ENCODE results near the gene RXFP2.
A peak's percentile ranks its signal among the peaks of the same experiment; 100 is the strongest.

The RXFP2 gene

DNA sequence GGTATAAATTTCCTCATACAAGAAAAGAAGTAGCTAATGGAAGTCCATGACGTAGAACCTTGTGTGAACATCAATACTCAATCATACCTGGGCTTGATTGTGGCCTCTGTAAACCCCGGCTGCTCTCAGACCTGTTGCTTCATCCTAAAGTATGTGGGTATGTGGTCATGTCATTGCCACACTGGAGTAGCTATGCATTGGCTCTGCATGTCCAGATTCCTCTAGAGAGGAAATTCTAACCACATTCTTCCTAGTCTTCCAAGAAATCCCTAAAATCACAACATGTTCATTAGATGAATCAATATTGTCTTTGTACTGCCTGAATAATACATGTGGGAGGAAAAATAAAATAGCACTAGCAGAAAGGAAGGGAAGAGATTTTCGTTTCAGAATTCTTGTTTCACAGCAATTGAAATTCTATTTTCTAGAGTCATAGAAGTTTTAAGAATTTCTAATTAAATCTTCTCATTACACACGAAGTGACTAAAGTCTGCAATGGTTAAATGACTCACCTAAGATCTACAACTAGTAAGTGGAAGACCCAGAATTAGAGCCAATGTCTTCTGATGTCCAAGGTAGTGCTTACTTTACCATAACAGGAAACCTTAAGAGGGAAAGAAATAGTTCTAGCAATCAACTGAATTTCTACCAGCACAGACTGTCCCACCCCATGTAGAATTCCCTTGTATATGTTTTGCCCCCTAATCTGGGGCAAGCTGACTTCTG, 28.0 kb downstream of the RXFP2 start:
- no peak for DNase-seq (ENCODE audit: low spot score)

DNA sequence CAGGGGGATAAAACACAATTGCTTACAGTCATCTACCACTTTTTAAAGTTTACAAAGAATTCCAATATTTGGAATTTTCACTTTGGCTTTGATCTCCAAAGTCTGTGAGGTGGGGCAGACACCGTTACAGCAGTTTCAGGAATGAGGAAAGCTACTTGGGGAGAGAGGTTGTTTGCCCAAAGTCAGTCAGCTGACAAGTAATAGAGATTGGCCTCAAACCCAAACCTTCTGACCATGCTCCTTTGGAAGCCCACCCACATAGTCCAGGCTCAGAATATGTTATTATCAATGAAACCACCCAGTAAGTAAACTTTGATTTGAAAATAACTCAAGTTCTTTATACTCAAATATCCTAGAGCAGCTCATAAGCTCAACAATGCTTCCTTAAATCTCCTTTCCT, 29.0 kb downstream of the RXFP2 start:
- DNase-seq (ENCODE audit: low spot score): no peak

DNA sequence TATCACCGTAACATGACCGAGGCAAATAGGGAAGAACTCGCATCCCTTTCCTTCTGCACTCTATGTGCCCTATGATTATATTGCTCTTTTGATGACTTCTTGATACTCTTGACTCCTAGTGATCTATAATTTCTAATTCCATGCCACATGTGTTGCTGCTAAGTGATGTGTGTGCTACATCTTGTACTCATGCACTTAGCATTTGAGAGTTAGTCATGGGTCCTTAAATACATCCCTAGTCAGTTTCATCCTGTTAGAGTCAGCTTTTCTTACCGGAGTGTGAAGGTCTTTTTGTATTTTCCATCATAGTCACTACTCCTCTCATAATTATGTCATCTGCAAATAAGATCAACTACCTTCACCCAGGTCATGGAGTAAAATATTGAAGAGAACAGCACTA, 30.2 kb downstream of the RXFP2 start:
- DNase-seq (ENCODE audit: low spot score): no peak

DNA sequence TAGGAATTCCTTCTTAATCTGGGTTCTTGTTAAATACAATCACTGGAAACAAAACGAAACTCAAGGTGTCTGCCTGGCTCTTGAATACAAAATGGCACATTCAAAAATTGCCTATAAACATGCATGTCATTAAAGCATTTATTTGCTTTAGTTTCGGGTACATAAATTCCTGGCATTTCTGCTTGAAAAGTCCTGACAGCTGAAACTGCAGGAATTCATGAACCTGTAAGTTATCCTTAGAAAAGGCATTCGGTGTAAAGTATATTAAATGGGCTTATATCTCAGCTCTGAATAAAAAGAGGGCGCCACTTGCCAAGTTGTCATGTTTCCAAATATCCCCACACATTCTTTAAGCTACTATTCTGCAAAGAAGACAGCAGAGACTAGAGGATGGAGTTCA, 32.9 kb downstream of the RXFP2 start:
- DNase-seq (ENCODE audit: low spot score): no peak

DNA sequence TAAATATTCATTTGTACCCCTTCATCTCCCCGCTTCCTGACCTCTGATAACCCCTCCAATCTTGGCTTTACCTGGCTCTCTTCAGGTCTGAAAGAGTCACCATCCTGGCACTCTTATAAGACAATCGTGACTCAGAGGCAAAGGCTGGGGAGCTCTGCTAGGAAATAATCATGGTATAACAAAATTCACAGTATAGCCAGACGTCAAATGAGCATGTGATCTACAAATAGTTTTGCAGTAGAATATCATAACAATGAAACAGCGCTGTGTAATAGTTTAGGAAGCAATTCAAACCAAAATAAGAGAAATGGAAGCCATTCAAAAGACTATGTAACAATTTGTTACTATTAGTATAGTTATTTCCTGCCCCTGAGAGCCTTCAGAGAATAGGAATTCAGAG, 34.2 kb downstream of the RXFP2 start:
- DNase-seq (ENCODE audit: low spot score): no peak

DNA sequence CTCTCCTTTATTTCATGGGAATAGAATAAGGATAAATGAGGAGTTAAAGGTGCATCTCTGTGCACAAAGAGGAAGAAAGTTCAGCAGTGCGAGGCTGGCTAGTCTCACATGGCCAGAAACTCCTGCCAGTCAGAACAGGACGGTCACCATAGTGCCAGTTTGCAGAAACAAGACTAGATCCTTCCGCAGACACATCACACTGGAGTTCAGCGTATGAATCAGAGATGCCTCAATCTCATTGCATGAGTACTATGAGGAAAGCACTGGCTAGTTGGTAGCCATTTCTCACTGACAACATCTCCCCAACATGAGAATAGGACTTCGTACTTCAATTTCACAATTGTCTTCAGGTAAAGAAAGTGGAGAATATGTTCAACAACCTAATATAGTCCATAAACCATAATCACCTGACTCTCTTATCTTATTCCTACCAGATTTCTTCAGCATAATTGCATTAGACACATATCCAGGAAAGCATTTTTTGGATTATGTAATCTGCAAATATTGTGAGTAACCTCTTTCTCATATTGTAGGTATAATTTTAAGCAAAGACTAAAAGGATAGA, 34.9 kb downstream of the RXFP2 start:
- DNase-seq (ENCODE audit: low spot score): no peak

DNA sequence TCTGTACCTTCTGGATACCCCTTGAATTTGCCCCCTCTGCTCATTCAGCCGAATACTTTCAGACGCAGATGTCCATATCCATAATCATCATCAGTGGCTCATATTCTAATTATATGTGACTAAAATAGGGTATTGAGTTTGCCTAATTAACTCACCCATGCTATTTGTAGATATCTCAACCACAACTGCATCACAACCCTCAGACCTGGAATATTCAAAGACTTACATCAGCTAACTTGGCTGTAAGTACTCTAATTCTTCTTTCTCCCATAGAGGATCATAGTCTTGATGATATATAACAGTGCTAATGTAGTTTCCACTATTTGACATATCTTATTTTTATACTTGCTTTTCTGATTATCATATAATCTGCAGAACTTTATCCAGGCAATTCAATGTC, 35.8 kb downstream of the RXFP2 start:
- DNase-seq (ENCODE audit: low spot score): no peak

DNA sequence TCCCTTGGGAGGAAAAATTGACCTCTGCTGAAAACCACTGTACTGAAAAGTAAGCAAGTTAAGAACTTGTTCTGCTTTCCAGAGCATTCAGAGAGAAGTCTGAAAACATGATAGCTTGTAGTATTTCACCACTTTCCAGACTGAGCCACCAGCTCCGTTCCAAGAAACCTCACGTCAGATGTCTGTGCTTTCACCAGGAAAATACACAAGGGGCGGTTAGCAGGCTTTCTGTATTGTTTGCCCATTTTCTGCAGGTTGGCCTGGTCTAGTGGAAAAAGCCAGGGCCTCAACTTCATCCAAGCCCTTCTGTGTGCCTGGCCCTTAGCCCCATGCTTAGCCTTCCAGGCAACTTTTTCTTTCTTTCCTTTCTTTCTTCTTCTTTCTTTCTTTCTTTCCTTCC, 36.4 kb downstream of the RXFP2 start:
- no peak for DNase-seq (ENCODE audit: low spot score)

DNA sequence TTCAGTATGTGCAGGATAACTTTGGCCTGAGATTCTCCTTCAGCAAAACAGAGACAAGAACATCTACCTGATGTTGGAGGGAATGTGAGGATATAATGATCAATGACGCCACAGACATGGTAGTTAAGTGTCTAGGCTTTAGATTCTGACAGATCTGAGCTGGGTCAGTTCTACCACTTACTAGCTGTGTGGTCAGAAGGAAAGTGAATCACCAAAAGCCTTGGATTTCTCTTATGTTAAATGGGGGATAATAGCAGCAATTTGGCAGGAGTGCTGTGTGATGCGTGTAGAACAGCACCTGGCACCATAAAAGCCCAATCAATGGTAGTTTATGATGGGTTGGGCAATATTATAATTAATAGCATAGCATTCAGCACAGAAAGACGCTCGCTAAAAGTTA, 41.7 kb downstream of the RXFP2 start:
- no peak for DNase-seq (ENCODE audit: low spot score)

DNA sequence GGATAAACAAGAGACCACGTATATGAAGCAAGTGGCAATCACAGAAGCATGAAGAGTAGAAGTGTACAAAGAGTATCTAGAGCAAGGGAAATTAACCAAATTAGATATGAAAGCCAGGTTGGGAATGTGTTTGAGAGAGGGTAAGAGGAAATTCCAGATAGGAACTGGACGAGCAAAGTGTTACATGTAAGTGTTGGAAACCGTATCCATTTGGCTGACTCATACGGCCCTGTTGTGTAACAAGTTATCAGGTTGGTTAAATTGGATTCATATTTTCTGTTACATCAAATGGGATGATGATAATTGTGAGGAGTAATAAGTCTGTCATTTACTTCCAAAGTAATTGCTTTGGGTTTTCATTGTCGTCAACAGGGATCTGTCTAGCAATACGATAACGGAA, 46.7 kb downstream of the RXFP2 start:
- DNase-seq (ENCODE audit: low spot score): no peak

DNA sequence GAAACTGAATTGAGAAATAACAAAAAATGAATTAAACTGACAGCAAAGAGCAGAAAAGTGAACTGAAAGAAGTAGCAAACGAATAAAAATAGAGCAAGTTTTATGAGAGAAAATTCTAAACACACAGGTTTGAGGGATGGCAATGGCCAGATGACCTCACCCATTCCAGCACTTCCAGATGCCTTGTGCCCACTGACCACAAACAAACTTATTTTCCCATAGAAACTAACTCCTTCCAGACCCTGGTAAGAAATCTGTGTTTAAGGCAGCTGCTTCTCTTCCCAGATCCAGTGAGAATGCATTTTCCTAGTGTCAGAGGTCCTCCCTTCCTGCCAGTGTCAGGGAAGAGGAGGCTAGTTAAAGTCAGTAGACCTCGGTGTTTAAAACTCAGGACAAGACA, 51.7 kb downstream of the RXFP2 start:
- DNase-seq (ENCODE audit: low spot score): no peak

DNA sequence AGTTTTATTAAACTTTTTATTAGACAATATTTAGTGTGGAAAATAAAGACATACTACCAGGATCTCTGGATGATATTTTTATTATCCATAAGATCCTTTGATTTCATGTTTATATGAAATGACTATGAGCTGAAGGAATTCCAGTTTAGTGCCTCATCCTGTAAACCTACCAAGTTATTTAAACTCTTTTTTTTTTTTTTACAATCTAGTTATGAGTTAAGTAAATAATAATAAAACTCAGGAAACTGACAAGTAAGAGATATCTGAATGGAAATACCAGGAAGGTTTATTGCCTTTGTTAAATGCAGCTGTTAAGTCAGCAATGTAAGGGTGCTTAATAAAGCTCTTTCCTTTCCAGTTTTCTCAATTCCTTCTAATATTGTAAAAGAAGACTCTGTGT, 53.9 kb downstream of the RXFP2 start:
- DNase-seq (ENCODE audit: low spot score): no peak

DNA sequence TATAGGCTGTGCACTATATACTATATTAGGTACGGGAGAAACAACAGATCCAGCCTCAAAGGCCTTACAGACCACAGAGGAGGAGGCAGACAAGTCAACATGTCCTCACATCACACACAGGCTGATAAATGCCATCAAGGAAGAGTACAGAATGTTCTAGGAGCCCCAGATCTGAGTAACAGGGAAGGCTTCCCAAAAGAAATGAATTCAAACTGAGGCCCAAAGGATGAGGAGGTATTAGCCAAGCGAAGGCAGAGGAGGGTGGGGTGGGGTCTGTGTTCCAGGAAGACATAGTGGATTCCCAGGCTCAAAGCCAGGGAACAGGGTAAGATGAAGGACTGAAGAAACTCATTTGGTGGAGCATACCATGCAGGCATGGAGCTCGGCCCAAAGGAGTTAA, 55.1 kb downstream of the RXFP2 start:
- no peak for DNase-seq (ENCODE audit: low spot score)

DNA sequence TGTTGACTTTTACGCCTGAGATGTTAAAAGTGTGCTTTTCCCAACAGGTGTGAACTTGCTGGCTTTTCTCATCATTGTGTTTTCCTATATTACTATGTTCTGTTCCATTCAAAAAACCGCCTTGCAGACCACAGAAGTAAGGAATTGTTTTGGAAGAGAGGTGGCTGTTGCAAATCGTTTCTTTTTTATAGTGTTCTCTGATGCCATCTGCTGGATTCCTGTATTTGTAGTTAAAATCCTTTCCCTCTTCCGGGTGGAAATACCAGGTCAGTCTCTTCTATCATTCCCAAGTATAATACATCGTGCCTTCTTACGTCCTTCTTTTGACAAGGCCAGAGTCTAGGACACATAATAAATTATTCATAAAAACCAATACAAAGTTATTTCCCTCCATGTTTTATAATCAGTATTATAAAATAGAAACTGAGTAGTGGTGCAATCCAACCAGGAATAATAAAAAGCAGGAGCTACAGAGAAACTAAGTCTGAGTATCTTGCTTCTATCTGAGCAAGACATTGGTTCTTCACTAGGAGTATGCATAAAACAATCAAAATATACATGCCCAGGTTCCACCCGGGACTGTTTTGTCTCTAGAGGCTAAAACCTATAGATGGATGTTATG, 57.9 kb downstream of the RXFP2 start:
- DNase-seq (ENCODE audit: low spot score): peak; percentile 17

DNA sequence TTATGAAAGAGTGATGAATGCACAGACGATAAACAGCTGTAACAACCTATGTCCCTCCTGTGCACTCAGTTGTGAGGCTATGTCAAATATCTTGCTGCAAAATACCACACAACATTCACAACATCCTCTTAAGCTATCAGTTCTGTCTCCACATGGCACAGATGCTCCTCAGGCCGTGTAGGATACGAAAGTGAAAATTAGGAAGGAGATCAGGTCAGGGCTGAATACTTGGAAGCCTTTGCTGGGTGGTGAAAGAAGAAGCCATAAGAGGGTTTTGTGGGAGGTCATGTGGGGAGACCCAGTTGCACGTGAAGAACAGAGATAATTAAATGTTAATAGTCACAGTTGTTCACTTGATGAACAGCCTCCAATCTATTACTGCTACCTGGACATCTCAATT, 58.9 kb downstream of the RXFP2 start:
- no peak for DNase-seq (ENCODE audit: low spot score)

DNA sequence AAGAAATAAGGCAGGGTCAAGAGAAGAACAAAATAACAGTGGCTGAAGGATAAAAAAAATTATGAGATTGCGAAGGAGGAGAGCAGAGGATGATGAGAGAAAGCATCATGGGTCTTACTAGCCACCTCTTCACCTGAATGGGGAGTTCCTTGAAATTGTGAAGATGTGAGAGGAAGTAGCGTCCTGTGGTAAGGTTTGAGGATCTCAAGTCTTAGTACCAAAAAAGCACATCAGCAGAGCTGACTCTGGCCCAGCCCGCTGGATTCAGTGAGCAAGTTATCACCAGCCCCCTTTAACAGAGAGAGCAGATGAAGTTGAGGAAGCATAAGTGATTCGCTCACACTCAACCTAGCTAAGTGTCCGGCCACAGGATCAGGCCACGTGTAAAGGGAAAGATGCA, 61.8 kb downstream of the RXFP2 start:
- DNase-seq (ENCODE audit: low spot score): no peak

DNA sequence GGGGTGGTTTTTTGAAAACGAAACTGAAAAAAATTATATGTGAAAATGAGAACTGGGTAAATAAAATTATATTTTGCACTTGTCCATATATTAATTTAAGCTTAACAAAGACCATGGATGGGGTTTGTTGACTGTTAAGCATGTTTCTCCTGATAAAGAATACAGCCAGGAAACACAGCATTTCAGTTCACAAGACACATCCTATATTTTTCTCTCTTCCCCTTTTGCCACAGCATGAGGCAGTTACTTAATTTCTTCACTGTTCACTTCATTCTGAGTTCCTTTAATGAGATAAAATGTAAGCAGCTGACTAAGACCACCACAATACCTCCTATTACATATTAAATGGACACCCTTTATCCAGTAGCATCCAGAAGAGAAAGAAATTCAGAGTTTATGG, 64.0 kb downstream of the RXFP2 start:
- DNase-seq (ENCODE audit: low spot score): no peak

DNA sequence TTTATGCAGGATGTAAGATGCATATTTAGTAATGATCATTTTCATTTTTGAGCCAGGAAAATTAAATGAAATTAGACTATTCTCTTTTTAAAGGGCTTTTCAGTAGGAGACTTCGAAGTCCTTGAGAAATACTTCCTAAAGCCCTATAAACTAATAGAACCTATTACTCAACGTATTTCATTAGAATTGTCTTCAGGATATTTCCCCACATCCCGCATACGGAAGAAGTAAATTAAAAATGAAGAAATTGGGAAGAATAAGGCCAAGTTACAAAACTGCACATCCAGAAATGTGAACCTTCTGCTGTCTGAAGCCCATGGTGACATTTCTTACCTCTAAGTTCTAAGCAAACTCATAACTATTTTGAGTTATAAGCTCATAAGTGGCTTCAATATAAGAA, 66.5 kb downstream of the RXFP2 start:
- no peak for DNase-seq (ENCODE audit: low spot score)

DNA sequence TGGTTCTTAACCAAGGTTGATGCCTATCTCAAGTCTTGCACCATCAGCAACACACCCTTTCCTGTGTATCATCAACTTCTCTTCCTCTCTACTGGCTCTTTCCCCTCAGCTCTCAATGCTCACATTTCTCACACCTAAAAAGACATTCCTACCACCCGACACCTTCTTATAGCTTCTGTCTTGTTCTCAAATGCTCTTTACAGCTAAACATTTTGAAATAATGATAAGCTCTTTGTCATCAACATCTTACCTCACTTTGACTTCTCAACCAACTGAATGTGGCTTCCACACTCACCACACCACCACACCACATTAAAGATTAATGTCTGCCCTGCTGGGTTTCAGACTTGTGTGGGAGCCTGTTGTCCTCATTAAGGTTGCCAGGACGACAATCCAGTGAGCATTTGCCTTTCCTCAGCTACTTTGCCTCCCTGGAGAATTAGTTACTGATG, 67.8 kb downstream of the RXFP2 start:
- no peak for DNase-seq (ENCODE audit: low spot score)

DNA sequence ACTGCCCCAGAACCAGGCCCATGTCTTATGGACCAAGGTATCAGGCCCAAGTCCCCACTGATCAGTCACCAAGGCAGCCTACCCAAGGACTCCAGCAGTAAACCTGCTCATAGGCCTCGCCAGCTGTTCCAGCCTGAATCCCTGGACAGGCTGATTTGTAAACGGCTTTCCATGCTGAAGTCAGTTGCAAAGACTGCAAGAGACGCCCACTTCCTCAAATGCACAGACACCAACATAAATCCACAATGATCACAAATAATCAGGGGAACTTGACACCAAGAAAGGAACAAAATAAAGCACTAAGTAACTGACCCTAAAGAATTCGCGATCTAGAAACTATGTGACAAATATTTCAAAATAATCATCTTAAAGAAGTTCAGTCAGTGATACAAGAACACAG, 75.2 kb downstream of the RXFP2 start:
- no peak for DNase-seq (ENCODE audit: low spot score)

DNA sequence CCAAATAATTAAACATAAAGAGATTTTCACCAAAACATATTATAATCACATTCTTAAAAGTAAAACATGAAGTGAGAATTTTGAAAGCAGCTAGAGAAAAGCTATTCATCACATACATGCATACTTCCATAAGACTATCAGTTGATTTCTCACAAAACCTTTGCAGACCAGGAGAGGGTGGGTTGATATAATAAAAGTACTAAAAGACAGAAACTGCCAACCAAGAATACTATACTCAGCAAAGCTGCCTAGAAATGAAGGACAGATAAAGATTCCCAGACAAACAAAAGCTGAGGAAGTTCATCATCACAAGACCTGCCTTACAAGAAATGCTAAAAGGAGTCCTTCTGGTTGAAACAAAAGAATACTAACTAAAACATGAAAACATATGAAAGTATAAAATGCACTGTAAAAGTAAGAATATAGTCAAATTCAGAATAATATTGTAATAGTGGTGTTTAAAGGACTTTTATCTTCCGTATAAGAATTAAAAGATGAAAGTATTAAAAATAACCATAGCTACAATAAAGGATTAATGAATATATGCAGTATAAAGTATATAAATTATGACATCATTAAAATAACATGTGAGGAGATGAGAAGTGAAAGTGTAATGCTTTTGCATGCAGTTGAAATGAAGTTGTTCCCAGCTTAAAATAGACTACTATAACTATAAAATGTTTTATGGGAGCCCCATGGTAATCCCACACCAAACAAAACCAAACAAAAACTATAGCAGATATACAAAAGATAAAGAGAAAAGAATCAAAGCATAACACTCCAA, 76.2 kb downstream of the RXFP2 start:
- DNase-seq (ENCODE audit: low spot score): no peak

DNA sequence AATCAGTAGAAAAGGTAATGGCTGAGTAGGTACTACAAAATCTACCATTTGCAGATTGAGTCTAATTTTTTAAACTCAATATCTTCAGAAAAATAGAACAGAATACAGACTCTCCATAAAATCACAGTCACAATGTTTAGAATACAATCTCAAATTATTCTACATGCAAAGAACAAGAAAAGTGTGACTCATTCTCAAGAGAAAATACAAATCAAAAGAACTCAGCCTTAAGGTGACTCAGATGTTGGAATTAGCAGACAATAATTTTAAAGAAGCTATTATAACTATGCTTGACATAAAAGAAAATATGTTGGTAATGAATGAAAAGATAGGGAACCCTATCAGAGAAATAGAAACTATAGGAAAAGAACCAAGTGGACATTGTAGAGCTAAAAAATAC, 78.9 kb downstream of the RXFP2 start:
- DNase-seq (ENCODE audit: low spot score): no peak
